ENCODE data around the gene RGS10. TPM values are rescaled to one million over a fixed set of nuclear protein-coding genes. Genes with fewer than 3 reads are reported as not detected.

The RGS10 gene
- total and polyA plus RNA-seq, 12 donors: 1.9 to 16.5 (median 3.8) TPM

DNA sequence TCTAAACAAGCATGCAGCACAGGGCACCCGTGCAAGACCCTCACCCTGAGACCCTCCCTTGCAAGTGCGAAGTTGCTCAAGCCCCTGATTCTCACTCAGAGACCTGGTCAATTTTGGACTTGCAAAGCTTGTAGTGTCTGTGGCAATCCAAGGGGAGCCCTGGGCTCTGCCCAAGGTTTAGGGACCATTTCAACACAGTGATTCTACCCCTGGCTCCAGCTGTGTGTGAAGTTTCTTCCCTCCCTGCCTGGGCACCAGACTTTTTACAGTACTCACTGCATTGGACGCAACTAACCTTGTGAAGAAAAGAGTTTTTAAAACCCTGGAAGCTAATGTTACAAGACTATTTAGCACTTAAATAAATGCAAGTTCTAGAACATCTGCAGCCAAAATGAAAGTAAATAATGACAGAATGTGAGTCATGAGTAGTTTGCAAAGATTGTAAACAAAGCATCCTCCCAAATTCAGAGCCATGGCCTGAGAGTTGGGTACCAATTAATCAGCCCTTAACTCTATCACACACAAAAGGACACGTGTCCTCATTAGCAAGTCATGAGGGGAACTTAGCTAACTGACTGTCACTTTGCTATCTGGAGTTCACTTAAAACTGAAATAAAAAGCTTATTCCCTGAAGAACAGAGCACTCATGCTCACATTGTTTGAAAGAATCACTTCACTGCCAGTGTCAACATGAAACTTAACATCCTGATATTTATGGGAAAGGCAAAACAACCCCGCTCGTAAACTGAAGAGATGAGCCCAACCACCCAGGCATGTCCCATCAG is 48.1 kb downstream of the RGS10 start:
- Histone ChIP-seq H3K9me3 (no peaks in the 10 kb centered on the region), H3K27me3 (no peaks in the 10 kb centered on the region), H3K4me1 (peaks cover 5 to 24% (median 6%) of the 10 kb centered on the region in 9 donors), H3K36me3 (peaks cover 0 to 11% (median 0%) of the 10 kb centered on the region in 9 donors), H3K27ac (peak overlapping the region in 3 of 10 donors; percentile 16 to 48 (median 31)), H3K4me3 (no peak overlapping the region)
- ATAC-seq (no peak), DNase-seq (no peak)
- TF ChIP-seq, protein P1, sequence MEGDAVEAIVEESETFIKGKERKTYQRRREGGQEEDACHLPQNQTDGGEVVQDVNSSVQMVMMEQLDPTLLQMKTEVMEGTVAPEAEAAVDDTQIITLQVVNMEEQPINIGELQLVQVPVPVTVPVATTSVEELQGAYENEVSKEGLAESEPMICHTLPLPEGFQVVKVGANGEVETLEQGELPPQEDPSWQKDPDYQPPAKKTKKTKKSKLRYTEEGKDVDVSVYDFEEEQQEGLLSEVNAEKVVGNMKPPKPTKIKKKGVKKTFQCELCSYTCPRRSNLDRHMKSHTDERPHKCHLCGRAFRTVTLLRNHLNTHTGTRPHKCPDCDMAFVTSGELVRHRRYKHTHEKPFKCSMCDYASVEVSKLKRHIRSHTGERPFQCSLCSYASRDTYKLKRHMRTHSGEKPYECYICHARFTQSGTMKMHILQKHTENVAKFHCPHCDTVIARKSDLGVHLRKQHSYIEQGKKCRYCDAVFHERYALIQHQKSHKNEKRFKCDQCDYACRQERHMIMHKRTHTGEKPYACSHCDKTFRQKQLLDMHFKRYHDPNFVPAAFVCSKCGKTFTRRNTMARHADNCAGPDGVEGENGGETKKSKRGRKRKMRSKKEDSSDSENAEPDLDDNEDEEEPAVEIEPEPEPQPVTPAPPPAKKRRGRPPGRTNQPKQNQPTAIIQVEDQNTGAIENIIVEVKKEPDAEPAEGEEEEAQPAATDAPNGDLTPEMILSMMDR (IDR thresholded peaks at IDR 0.05): no peak
- intact Hi-C loops (cut with DNase I): no loop called here
- WGBS, 2 donors: 70 to 74% methylated on average over 6 of the region's 6 CpGs

DNA sequence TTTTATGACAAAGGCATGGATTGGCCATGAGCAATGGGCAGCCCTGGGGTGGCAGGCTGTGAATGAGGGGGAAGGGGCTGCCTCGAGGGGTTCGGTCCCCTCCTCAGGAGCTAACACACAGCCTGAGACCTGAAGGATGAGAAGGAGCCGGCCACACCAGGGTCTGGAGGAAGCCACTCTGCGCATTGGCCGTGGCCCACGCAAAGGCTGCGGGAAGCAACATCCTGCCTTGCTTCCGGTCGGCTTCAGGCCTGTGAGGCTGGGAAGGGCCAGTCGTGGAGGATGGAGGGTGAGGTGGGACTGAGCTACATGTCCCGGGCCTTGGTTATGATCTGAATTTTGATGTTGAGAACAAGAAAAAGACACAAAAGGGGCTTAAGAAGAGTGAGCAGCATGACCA is 49.4 kb downstream of the RGS10 start:
- intact Hi-C loops (cut with DNase I): no loop called here
- DNase-seq (no peak), ATAC-seq (no peak)
- TF ChIP-seq, protein P1 (IDR thresholded peaks at IDR 0.05): no peak
- WGBS, 2 donors: 61 to 73% methylated on average over 11 of the region's 11 CpGs
- H3K27ac ChIP-seq: no peak overlapping the region
- H3K9me3 ChIP-seq: no peaks in the 10 kb centered on the region
- no peak overlapping the region for H3K4me3 ChIP-seq
- peaks cover 0 to under 1% (median 0%) of the 10 kb centered on the region in 9 donors for H3K36me3 ChIP-seq
- no peaks in the 10 kb centered on the region for H3K27me3 ChIP-seq
- H3K4me1 ChIP-seq: peaks cover 5 to 29% (median 11%) of the 10 kb centered on the region in 9 donors

DNA sequence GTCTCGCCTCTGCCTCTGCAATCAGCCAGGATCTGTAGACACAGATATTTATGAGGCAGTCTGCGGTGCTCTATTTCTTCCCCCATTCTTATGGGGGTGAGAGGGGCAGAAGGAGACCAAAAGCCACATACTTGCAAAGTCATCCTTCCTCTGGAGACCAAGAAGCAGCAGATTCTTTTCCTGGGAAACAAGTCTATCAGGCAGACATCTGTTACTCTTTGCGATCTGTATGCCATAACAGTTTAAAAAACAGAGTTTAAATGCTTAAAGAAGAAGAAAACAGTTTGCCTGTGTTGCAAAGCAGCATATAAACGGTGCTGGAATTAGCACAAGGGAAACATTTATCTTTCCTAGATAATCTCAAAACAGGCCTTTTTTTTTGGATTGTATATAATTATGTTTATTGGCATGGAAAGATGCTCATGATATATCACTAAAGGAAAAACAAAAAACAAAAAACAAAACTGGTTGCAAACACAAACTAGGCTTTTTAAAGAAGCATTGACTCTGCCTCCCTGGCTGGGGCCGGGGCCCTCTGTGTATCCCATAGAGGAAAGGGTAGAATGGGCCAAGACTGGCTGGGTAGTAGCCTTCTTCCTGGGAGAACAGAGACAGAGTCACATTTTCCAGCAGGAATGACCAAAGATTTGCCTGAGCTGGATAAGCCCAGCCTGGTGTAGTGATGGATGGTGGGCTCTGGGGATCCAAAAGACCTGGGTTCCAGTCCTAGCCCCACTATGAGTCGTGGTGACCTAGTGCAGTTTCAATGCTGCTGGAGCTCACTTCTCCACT is 50.4 kb downstream of the RGS10 start:
- 79 to 84% methylated on average over 6 of the region's 6 CpGs for WGBS, 2 donors
- H3K9me3 ChIP-seq: no peaks in the 10 kb centered on the region
- H3K4me1 ChIP-seq: peaks cover 5 to 29% (median 11%) of the 10 kb centered on the region in 9 donors
- intact Hi-C loops (cut with DNase I): no loop called here
- H3K27ac ChIP-seq: peak overlapping the region in 1 of 10 donors; percentile 2
- TF ChIP-seq, protein P1 (IDR thresholded peaks at IDR 0.05): no peak
- no peak for DNase-seq
- no peaks in the 10 kb centered on the region for H3K36me3 ChIP-seq
- ATAC-seq: no peak
- no peaks in the 10 kb centered on the region for H3K27me3 ChIP-seq
- H3K4me3 ChIP-seq: no peak overlapping the region

DNA sequence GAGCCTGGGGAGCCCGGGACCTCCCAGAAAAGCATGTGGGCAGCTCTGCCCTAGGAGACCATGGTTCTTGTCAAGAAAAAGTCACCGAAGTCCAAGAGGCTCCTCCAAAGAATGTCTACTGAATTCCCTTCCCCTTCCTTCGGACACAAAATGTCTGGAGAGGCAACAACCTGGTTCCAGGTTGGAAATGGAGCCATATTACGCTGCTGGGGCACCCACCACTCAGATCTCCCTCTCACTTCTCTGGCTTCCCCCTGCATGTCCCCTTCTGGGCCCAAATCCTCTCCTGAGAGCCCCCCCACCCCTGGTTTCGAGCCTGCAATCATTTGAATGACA is 52.6 kb downstream of the RGS10 start:
- H3K27me3 ChIP-seq: no peaks in the 10 kb centered on the region
- H3K4me1 ChIP-seq: peaks cover 5 to 27% (median 11%) of the 10 kb centered on the region in 9 donors
- no peak for ATAC-seq
- WGBS, 2 donors: 58 to 65% methylated on average over 5 of the region's 5 CpGs
- DNase-seq: no peak
- TF ChIP-seq, protein P1 (IDR thresholded peaks at IDR 0.05): peak in 3 of 9 donors; percentile 2 to 33 (median 24)
- no peaks in the 10 kb centered on the region for H3K36me3 ChIP-seq
- H3K27ac ChIP-seq: peak overlapping the region in 1 of 10 donors; percentile 76
- peak overlapping the region in 7 of 10 donors; percentile 16 to 42 (median 22) for H3K4me3 ChIP-seq
- intact Hi-C loops (cut with DNase I): loop anchor here in 4 of 10 donors (2.0 to 5.0 kb wide), 3 partner anchors 288 to 293 kb away; no protein-coding TSS in a partner anchor
- H3K9me3 ChIP-seq: no peaks in the 10 kb centered on the region

Measured in heart right ventricle (tissue), 16 donors.